Caco-2 (cell line): ENCODE measurements around the gene MRPL27. TPM values are rescaled to one million over a fixed set of nuclear protein-coding genes. Genes with fewer than 3 reads are reported as not detected.

Source experiments
- BruUV-seq: library from RNA; stranded (reverse); fragments of 400-500 nt; replicated peaks from 2 replicates; lab custom pipeline; 2021; lab: Mats Ljungman, UMichigan
- CTCF ChIA-PET: fragments of 300-600 bp; sonication (Branson Sonifier 250); formaldehyde crosslinking; loops from one replicate; lab custom pipeline; 2022; ENCODE audit warnings: antibody characterized with exemption; lab: Charles Lee
- POLR2A ChIA-PET: fragments of 300-600 bp; sonication (Branson Sonifier 250); formaldehyde crosslinking; loops from one replicate; lab custom pipeline; 2022; ENCODE audit warnings: antibody characterized with exemption; lab: Charles Lee
- DNase-seq, 2 experiments: peaks; one replicate each; pipeline versions ENCODE4 v3.0.0 to v3.0.0-alpha.2; 2020 to 2022
- H3K27me3 ChIP-seq: replicated peaks from 2 replicates; pipeline ENCODE4 v1.6.0; 2011; ENCODE audit warnings: low read length; ENCODE audit not compliant: control insufficient read depth, insufficient read depth
- H3K36me3 ChIP-seq: 2 replicates; pipeline ENCODE4 v1.5.1; 2011; ENCODE audit warnings: low read length; ENCODE audit not compliant: control insufficient read depth, insufficient read depth
- H3K4me1 ChIP-seq: fragments of 250-450 bp; sonication (Bioruptor Pico); 2 replicates; pipeline ENCODE4 v1.5.1; 2020; ENCODE audit warnings: mild to moderate bottlenecking
- H3K4me3 ChIP-seq: 2 replicates; pipeline ENCODE4 v1.5.1; 2011; ENCODE audit warnings: low read depth, mild to moderate bottlenecking, control low read depth, low read length
- H3K9me3 ChIP-seq: fragments of 250-450 bp; sonication (Bioruptor Pico); 2 replicates; pipeline ENCODE4 v1.5.1; 2020; ENCODE audit warnings: mild to moderate bottlenecking, moderate library complexity
- H3K27ac Mint-ChIP-seq: one replicate; pipeline ENCODE4 v1.8.0; 2022; ENCODE audit warnings: mixed read lengths; ENCODE audit not compliant: unreplicated experiment
- H3K27me3 Mint-ChIP-seq: one replicate; pipeline ENCODE4 v1.8.0; 2022; ENCODE audit warnings: mixed read lengths; ENCODE audit not compliant: insufficient read depth, unreplicated experiment
- H3K36me3 Mint-ChIP-seq: one replicate; pipeline ENCODE4 v1.8.0; 2022; ENCODE audit warnings: mild to moderate bottlenecking, mixed read lengths; ENCODE audit not compliant: insufficient read depth, unreplicated experiment
- H3K4me1 Mint-ChIP-seq: one replicate; pipeline ENCODE4 v1.8.0; 2022; ENCODE audit warnings: low read depth, mixed read lengths; ENCODE audit not compliant: unreplicated experiment
- H3K4me3 Mint-ChIP-seq: one replicate; pipeline ENCODE4 v1.8.0; 2022; ENCODE audit warnings: mild to moderate bottlenecking, moderate library complexity, mixed read lengths; ENCODE audit not compliant: unreplicated experiment
- H3K9me3 Mint-ChIP-seq: one replicate; pipeline ENCODE4 v1.8.0; 2022; ENCODE audit warnings: mixed read lengths; ENCODE audit not compliant: unreplicated experiment
- CTCF ChIP-seq, 2 experiments: fragments of 200-600 bp in 1 of 2; IDR thresholded peaks; 1 replicate in 1 of 2; 2 replicates in 1 of 2; pipeline versions ENCODE4 v1.5.1 to v1.8.0; 2011 to 2022; ENCODE audit warnings: antibody characterized with exemption in 1 of 2, control low read depth in 1 of 2, inconsistent platforms in 1 of 2, low read depth in 1 of 2, low read length in 1 of 2, mild to moderate bottlenecking in 1 of 2, moderate library complexity in 1 of 2; ENCODE audit not compliant: insufficient read depth in 1 of 2, severe bottlenecking in 1 of 2, unreplicated experiment in 1 of 2
- intact Hi-C: fragments of 100-400 bp; cut with micrococcal nuclease; formaldehyde crosslinking; loops from one replicate; pipeline ENCODE4 v1.10.0; 2022; ENCODE audit not compliant: unreplicated experiment
- total RNA-seq: library from RNA; stranded (reverse); gene quantifications from 2 replicates; pipeline ENCODE4 v1.2.3, GENCODE V29; 2022

The MRPL27 gene
- total RNA-seq, 1 experiment from 2014 or later = 196 TPM

GRCh38 chr17:50367401-50367800 is 5.6 kb downstream of the MRPL27 start:
- no peaks in the 10 kb centered on the region for H3K9me3 Mint-ChIP-seq
- no peak overlapping the region for H3K27ac Mint-ChIP-seq
- Histone ChIP-seq H3K4me1 (peaks cover 7% of the 10 kb centered on the region; the same call in 1 of the 2 replicates), H3K27me3 (no peaks in the 10 kb centered on the region), H3K4me3 (no peak overlapping the region), H3K36me3 (peaks cover 22% of the 10 kb centered on the region), H3K9me3 (no peaks in the 10 kb centered on the region)
- H3K36me3 Mint-ChIP-seq = peaks cover 72% of the 10 kb centered on the region
- ChIA-PET POLR2A (interaction anchor here (0.6 kb wide), 1 partner anchor 30 kb away, joined by 5 read pairs; no protein-coding TSS in a partner anchor), CTCF (interaction anchor here (1.0 to 1.4 kb wide), 2 partner anchors 21 to 112 kb away, joined by 3 to 4 read pairs; partner anchors contain the start of gene XYLT2)
- TF ChIP-seq CTCF (IDR thresholded peaks at IDR 0.05; ENCODE audit: insufficient read depth in 1 of 2, low read depth in 1 of 2, low read length in 1 of 2, severe bottlenecking in 1 of 2, unreplicated experiment in 1 of 2) = no peak
- intact Hi-C loops = loop anchor here (10.0 kb wide), 1 partner anchor 327 kb away; no protein-coding TSS in a partner anchor
- no peak for DNase-seq
- H3K4me1 Mint-ChIP-seq = peaks cover 17% of the 10 kb centered on the region
- H3K4me3 Mint-ChIP-seq = no peak overlapping the region
- H3K27me3 Mint-ChIP-seq = no peaks in the 10 kb centered on the region
- BruUV-seq = no TSS peak

DNA sequence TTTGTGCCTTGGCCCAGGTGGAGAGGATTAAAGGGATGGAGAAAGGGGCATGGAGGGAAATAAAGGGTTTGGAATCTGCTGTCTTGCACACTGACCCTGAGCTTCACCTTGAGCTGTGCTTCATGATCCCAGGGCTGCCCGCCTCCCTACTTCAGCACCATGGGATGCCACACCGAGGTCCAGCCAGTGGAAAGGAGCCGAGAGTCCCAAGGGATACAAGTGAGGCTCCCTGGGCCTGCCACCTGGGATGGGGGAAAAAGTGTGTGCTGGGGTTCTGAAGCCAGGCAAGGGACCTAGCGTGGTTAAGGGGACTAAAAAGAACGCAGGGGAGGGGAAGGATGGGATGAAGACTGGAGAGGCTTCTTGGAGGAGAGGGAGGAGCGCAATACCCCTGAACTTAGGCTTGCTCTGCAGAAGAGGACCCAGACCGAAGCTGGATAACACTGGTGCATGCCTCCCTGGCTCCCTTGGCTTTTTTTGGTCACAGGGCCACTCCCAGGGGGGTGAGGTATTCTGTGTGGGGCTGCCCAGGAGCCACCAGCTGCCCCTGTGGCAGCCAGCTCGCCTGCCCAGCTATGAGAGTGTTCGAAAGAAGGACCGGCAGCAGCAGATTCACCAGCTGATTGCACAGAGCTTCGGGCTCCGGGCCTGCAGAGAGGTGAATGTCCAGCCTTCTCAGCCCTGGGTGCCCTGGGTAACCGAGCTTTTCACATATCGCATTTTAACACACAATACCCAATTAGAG is 7.2 kb downstream of the MRPL27 start:
- POLR2A ChIA-PET = interaction anchor here (0.6 to 0.8 kb wide), 3 partner anchors 32 to 176 kb away, joined by 3 read pairs; no protein-coding TSS in a partner anchor

More for the DNA sequence above, 7.2 kb downstream of the MRPL27 start:
- Histone ChIP-seq H3K27me3 (no peaks in the 10 kb centered on the region), H3K36me3 (peaks cover 22% of the 10 kb centered on the region), H3K4me1 (no peaks in the 10 kb centered on the region; the same call in 1 of the 2 replicates), H3K9me3 (no peaks in the 10 kb centered on the region), H3K4me3 (no peak overlapping the region)
- CTCF ChIA-PET = interaction anchor here (0.6 to 4.8 kb wide), 5 partner anchors 11 to 214 kb away, joined by 3 to 65 read pairs (median 4); partner anchors contain the start of genes LRRC59 and RSAD1
- DNase-seq = no peak
- H3K27me3 Mint-ChIP-seq = no peaks in the 10 kb centered on the region
- no peak overlapping the region for H3K4me3 Mint-ChIP-seq
- H3K9me3 Mint-ChIP-seq = no peaks in the 10 kb centered on the region
- H3K4me1 Mint-ChIP-seq = peaks cover 10% of the 10 kb centered on the region
- no TSS peak for BruUV-seq
- H3K27ac Mint-ChIP-seq = peak overlapping the region; percentile 31
- peaks cover 74% of the 10 kb centered on the region for H3K36me3 Mint-ChIP-seq
- intact Hi-C loops = loop anchor here (10.0 kb wide), 1 partner anchor 329 kb away; no protein-coding TSS in a partner anchor
- no peak for TF ChIP-seq CTCF (IDR thresholded peaks at IDR 0.05; ENCODE audit: insufficient read depth in 1 of 2, low read depth in 1 of 2, low read length in 1 of 2, severe bottlenecking in 1 of 2, unreplicated experiment in 1 of 2)
